Measurements from ENCODE around the gene ASB7.

ASB7 gene

DNA sequence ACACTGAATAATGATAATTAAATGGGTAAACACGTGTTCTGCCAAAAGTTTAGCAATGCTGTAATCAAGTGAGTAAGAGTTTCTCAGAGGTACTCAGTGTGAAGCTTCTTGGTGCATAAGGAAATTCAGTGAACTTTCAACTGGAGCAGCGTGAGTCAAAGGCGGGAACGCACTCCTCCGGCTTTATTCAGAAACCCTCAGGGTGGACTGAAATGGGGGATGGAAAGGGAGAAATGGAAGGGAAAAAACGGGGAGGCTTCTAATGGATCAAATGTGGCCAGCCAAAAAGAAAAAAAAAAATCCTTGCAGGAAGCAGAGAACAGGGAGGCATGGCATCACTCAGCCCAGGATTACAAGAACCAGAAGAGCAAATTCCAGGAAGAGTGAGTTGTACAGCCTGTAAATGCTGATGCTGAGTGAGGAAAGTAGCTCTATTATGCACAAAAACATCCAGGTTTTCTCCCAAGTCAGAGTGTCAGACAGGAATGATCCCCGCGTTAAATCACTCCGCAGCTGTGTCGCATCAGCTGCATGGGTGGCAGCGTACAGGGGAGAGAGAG, 85.3 kb downstream of the ASB7 start:
- no peak for DNase-seq

DNA sequence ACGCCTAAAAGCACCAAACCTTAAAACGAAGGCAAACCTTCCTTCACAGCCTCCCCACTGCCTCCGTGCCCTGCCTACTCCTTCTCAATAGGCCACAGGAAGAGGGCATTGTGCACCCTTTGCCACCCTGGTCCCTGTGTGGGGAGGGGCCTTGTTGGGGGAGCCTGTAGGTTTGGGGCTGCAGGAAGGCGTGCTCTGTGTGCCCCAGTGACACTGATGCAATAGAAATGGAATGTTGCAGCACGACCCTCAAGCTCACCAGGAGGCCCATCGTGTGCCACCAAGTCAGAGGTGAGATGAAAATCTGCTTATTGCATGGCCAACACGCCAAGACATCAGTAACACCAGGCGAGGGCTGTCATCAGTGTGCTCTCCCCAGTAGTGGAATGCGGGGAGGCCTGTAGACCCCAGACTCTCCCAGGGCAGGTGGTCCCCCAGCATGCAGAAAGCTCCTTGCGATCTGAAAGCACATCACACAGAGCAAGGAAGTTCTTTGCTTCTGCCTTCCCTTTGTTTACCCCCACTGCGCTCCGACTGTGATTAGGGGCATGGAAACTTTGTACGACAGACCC, 86.2 kb downstream of the ASB7 start:
- DNase-seq = no peak

DNA sequence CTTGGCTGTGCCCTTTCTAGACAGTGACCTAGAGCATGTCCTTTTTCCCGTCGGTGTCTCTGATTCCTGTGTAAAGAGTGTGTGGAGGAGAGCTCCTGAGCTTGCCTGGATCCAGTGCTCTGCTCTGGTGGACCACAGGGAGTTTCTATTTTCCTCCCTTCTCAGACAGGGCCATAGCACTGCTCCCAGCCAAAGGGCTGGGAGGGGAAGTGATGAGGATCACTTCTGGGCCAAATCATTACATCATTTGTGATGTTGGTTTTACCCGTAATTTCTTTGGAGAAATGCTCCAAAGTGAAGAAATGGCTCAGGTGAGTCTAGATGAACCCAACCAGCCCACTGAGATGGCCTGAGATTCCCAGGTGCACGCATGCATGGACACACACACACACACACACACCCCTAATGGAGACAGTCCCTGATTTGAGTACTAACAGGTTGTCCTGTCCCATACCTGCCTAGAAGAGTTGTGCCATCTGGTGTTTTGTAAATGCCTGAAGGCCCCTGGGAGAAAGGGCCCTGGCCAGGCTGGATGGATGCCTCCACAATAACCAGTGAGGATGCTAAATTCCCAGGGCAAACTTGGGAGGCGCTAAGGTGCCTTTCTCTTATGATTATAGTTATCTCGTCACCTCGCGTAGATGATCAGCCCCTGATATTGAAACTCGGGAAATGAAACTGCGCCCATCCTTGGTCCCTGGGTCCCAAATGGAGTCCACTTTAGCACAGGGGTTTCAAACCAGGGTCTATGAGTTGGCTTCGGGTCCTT, 86.9 kb downstream of the ASB7 start:
- DNase-seq = no peak

DNA sequence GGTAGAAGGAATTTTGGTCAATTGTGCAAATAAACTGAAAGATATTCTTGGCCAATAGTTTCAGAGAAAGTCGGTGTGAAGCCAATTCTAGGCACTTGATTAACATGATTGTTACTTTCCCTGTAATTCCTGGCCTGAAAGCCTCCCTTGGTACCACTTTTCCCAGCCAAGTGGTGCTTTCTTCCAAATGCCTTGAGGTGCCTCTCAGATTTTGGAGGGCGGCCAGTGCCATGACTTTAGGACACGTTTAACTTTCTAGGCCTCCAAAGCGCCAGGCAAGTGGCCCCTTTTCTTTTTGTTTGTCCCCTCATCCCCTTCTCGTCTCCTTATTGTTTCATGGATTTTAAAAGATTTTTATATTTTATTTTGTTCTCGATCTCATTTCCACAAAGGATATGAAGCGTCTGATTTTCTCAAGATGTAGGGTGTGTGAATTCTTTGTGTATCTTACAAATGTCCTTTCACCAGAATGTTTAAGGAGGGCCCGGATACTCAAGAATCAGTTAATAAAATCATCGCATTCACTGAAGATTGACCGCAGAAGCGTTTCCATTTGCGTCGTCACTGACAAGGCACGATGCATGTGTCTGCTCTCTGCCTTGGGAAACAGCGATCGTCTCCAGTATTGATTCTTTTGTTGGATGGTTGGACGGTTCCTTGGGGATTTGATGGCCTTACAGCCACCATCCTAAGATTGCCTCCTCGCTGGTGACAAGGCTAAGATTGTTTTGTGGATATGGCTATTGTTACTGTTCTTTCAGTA, 87.8 kb downstream of the ASB7 start:
- DNase-seq = no peak

DNA sequence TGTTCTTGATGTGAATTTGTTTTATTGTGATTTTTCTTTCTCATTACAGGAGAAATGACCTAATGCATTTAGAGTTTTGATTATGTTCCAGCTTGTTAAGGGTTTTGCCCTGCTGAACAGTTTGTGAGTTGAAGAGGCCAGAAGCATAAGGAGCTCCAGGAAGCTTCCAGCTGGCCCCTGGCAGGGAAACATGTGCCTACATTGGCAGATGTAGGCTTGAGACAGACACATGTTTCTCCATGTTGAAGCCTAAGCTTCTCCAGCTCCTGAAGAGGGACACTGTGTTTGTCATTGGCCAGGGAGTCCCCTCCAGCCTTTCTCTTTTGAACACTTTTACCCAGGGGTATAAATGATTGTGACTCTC, 88.4 kb downstream of the ASB7 start:
- DNase-seq = no peak

DNA sequence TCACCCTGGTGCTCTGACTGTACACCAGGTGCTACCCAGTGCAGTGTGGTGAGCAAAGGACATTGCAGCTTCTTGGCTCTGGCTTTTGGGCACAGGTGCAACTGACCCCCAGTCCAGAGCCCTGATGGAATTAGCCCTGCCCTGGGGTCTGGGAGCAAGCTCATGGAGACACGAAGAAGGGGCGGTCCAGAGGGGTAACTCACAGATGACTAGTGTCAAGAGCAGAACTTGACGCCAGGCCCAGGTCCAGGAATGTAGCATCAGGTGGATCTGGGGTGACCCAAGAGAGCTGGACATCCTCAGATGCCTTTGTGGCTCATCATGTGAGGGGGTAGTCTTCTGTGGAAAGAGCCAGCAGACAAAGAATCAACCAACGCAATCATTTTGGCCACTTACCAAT, 88.9 kb downstream of the ASB7 start:
- no peak for DNase-seq

DNA sequence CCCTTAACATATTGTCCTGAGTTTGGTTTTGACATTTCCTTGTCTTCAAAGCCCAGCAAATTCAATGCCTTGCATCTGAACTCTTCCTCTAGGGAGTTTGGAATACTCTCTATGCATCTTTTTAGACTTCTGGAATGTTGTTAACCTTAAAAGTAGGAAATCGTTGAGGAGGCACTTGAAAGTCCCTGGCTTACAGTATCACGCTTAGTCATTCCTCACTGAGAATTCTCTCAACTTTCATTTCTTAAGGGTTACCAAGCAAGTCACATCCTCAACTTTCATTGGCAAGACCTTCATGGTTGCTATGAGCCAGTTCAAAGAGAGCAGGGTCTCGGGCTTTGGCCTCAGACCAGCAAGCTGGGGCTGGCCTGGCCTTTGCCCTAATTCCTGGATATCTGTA, 89.9 kb downstream of the ASB7 start:
- DNase-seq = no peak

DNA sequence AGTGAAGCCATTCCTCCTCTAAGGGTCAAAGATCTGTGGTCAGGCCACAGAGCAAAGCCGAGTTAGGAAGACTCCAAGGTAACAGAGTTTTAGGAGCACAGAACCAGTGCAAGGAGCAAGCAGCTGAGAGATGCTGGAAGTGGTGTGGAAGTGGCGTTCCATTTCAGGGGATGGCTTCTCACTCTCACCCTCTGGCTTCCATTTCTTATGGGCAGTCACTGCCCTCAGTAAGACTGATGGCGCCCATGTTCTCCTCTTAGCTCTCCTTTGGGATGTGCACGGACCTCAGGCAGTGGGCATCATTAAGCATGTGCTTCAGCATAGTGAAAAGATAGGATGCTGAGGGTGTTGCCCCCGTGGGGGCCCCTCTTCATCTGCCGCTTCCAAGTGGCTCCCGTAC, 90.3 kb downstream of the ASB7 start:
- no peak for DNase-seq

DNA sequence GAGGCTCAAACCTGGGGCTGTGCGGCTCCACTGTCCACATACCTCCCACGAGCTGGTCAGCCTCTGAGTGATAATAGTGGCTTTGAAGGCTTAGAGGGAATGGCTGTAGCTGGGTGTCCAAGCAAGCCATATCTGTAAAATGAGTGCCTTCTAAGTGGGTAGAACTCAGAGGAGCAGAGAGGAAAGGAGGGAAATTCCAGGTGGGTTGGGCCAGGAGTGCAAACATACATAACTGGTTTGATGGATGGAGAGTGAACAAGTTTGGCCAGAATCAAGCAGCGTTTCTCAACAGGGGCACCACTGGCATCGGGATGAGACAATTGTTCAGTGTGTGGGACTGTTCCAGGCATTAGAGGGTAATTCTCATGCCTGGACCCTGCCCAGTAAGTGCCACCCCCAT, 91.1 kb downstream of the ASB7 start:
- DNase-seq = no peak

DNA sequence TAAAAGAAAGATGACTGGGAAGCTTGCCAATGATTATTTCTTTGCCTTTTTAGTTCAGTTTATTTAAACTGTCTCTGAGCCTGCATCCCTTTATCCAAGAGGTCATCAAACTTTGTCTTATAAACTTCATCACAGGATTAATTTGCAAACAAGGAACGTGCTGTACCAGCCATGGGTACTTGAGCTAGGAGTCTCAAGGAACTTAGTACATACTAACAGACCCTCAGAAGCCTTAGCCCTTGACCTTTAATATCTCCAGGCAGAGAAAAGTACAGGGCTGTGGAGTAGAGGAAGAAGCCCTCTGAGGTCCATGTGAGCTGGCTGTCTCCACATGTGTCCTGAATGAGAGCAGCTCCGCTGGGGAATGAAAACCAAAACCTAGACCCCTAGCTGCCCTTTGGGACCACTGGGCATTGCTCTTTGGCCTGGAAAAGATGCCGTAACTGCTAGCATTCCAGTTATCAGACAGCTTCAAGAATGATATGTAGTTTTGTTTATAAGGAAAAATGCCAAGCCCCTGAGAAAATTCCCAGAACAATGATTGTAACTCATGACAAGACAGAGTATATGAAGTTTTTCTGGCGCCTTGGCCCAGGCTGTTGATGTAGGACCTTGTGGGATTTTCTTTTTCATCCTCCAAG, 92.1 kb downstream of the ASB7 start:
- no peak for DNase-seq

DNA sequence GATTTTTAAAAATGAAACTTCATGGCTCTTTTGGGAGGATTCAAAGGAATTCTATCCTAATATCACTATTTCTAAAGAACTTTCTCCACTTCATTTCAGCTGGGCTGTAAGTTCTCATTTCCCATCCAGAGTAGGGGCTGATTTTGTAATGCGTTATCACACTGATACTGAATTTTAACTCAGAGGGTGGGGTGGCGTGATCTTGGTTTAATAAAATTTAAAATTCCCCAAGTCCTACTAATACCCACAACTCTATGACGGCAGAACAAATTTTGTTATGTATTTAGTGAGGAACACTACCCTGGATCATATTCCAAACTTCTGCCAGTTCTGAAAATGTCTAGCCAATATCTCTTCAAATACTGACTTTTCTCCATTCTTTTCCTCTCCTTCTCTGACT, 92.7 kb downstream of the ASB7 start:
- DNase-seq = no peak

DNA sequence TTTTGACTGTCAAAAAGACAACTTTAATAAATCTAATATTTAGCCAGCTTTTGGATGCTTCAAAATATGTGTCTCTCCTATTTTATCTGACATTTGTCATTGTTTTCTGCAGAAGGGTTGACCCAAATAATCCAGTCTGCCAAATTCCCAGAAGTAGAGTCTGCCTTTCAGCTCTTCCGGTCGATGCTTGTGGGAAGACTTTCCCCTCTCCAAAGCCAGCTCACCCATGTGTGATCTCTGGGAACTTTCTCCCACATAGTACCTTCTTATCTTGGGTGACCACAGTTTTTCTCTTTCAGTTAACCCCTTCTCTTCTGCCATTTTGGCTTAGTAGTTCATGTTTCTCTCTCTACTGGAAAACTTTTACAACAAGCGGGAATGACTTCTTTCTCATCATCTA, 94.1 kb downstream of the ASB7 start:
- DNase-seq = no peak

Data from NCI-H1694 (cell line).